MM.1S (cell line): ENCODE measurements around the gene BTRC.
A peak's percentile ranks its signal among the peaks of the same experiment; 100 is the strongest.

ENCODE experiments used
- DNase-seq: peaks from one replicate; pipeline ENCODE4 v3.0.0-alpha.2; 2015
- H2AFZ ChIP-seq: fragments of 300-600 bp; sonication (generic); 2 replicates; pipeline ENCODE4 v1.6.0; 2016; ENCODE audit warnings: antibody characterized with exemption, low read length
- H3F3A ChIP-seq: fragments of 300-600 bp; sonication (generic); 2 replicates; pipeline ENCODE4 v1.6.1; 2016; ENCODE audit warnings: mild to moderate bottlenecking, antibody characterized with exemption, low read length, moderate library complexity, mixed read lengths; ENCODE audit not compliant: insufficient read depth
- H3K27ac ChIP-seq: fragments of 300-600 bp; sonication (generic); 2 replicates; pipeline ENCODE4 v1.5.1; 2016; ENCODE audit warnings: mild to moderate bottlenecking, low read length
- H3K27me3 ChIP-seq: fragments of 300-600 bp; sonication (generic); replicated peaks from 2 replicates; pipeline ENCODE4 v1.6.0; 2016; ENCODE audit warnings: low read length; ENCODE audit not compliant: insufficient read depth
- H3K36me3 ChIP-seq: fragments of 300-600 bp; sonication (generic); replicated peaks from 2 replicates; pipeline ENCODE4 v1.6.1; 2016; ENCODE audit warnings: mild to moderate bottlenecking, low read length, mixed read lengths; ENCODE audit not compliant: insufficient read depth
- H3K4me1 ChIP-seq: fragments of 300-600 bp; sonication (generic); 2 replicates; pipeline ENCODE4 v1.6.1; 2016; ENCODE audit warnings: low read length, mixed read lengths
- H3K4me2 ChIP-seq: fragments of 300-600 bp; sonication (generic); 2 replicates; pipeline ENCODE4 v1.6.0; 2016; ENCODE audit warnings: low read depth, low read length
- H3K4me3 ChIP-seq: fragments of 300-600 bp; sonication (generic); 2 replicates; pipeline ENCODE4 v1.5.1; 2016; ENCODE audit warnings: low read length, mixed read lengths
- H3K79me2 ChIP-seq: fragments of 300-600 bp; sonication (generic); 2 replicates; pipeline ENCODE4 v1.6.1; 2016; ENCODE audit warnings: mixed run types, low read length, mixed read lengths
- H3K9ac ChIP-seq: fragments of 300-600 bp; sonication (generic); 2 replicates; pipeline ENCODE4 v1.6.1; 2016; ENCODE audit warnings: low read length, mixed read lengths
- H3K9me2 ChIP-seq: fragments of 300-600 bp; sonication (generic); replicated peaks from 2 replicates; pipeline ENCODE4 v1.6.1; 2016; ENCODE audit warnings: mild to moderate bottlenecking, low read length, mixed read lengths; ENCODE audit not compliant: insufficient read depth
- H3K9me3 ChIP-seq: fragments of 300-600 bp; sonication (generic); replicated peaks from 2 replicates; pipeline ENCODE4 v1.6.1; 2016; ENCODE audit warnings: mild to moderate bottlenecking, low read length, mixed read lengths; ENCODE audit not compliant: insufficient read depth
- H4K20me1 ChIP-seq: fragments of 300-600 bp; sonication (generic); 2 replicates; pipeline ENCODE4 v1.6.1; 2016; ENCODE audit warnings: mild to moderate bottlenecking, low read length, moderate library complexity, mixed read lengths; ENCODE audit not compliant: insufficient read depth
- CTCF ChIP-seq: fragments of 300-600 bp; sonication (generic); IDR thresholded peaks from 2 replicates; pipeline ENCODE4 v1.5.1; 2016; ENCODE audit warnings: antibody characterized with exemption, low read length, mixed read lengths
- EZH2 ChIP-seq: fragments of 300-600 bp; sonication (generic); optimal IDR thresholded peaks from 2 replicates; pipeline ENCODE3; 2017; ENCODE audit warnings: low read depth, mild to moderate bottlenecking, antibody characterized with exemption, low read length, mixed read lengths
- EZH2phosphoT487 ChIP-seq: fragments of 300-600 bp; sonication (generic); IDR thresholded peaks from 2 replicates; pipeline ENCODE4 v1.6.1; 2018; ENCODE audit warnings: antibody characterized with exemption, low read length

Gene BTRC

GRCh38 chr10:101569622-101570427 is 215.9 kb downstream of the BTRC start:
- peaks cover 3% of the 10 kb centered on the region; the same call in 1 of the 2 replicates for H3K27me3 ChIP-seq
- no peak overlapping the region for H3K27ac ChIP-seq

DNA sequence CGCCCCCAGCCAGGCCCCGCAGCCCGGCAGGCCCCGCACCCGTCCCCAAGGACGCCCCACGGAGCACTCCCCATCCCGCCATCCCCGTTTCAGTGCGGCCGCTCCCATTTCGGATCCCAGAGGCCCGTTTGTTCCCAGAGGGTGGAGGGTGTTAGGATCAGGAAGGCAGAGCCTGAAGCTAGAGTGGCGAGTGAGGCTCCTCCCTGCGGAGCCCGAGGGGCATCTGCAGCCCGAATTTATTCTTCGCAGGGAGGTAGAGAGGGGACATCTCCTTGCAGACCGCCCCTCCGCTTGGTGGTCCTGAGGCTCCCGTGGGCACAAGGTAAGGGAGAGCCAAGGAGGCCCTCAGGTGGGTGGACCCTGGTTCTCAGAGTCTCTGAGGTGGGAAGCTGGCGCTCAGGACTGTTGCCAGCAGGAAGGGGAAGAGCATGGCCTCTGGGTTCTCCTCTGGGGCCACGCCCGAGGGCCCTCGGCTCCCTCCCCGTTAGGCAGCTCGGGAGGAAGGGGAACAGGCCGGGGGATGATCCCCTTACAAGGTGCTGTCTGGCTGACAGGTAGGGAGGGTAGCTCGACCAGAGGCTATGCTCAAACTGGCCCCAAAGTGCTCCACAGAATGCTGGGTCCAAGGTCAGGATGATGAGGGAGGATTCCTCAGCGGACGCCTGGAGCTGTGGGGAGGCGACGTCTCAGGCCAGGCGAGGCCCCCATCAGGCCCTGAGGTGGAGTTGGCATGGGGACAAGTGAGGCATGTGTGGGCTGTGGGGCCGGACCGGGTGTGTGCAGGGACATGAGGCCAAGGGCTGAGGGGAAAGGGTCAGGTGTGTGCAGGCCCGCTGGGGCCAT is 216.7 kb downstream of the BTRC start:
- DNase-seq = no peak

More at GRCh38 chr10:101569622-101570427, 215.9 kb downstream of the BTRC start:
- Histone ChIP-seq H3K4me2 (peak overlapping the region; percentile 99), H3K36me3 (no peaks in the 10 kb centered on the region), H3K4me1 (no peaks in the 10 kb centered on the region), H3F3A (no peaks in the 10 kb centered on the region), H3K9me2 (no peaks in the 10 kb centered on the region), H2AFZ (peak overlapping the region; percentile 99), H3K9ac (peak overlapping the region; percentile 58; the same call in 1 of the 2 replicates), H3K79me2 (no peaks in the 10 kb centered on the region), H4K20me1 (no peaks in the 10 kb centered on the region), H3K4me3 (peak overlapping the region; percentile 88), H3K9me3 (no peaks in the 10 kb centered on the region)
- DNase-seq = peak; percentile 74
- TF ChIP-seq EZH2phosphoT487 (no peak), CTCF (peak; percentile 67), EZH2 (no peak)

More for the DNA sequence above, 216.7 kb downstream of the BTRC start:
- H3K79me2 ChIP-seq = no peaks in the 10 kb centered on the region
- peak overlapping the region; percentile 99 for H3K4me2 ChIP-seq
- no peaks in the 10 kb centered on the region for H3F3A ChIP-seq
- H3K4me1 ChIP-seq = no peaks in the 10 kb centered on the region
- H3K9me2 ChIP-seq = no peaks in the 10 kb centered on the region
- peak overlapping the region; percentile 58; the same call in 1 of the 2 replicates for H3K9ac ChIP-seq
- no peaks in the 10 kb centered on the region for H4K20me1 ChIP-seq
- H3K27me3 ChIP-seq = peaks cover 3% of the 10 kb centered on the region; the same call in 1 of the 2 replicates
- TF ChIP-seq CTCF = no peak
- no peak for TF ChIP-seq EZH2phosphoT487
- no peak for TF ChIP-seq EZH2
- peak overlapping the region; percentile 99 for H2AFZ ChIP-seq
- H3K9me3 ChIP-seq = no peaks in the 10 kb centered on the region
- H3K27ac ChIP-seq = no peak overlapping the region
- peak overlapping the region; percentile 88 for H3K4me3 ChIP-seq
- H3K36me3 ChIP-seq = no peaks in the 10 kb centered on the region
